ENCODE data around the gene QRICH2.

QRICH2 gene

DNA sequence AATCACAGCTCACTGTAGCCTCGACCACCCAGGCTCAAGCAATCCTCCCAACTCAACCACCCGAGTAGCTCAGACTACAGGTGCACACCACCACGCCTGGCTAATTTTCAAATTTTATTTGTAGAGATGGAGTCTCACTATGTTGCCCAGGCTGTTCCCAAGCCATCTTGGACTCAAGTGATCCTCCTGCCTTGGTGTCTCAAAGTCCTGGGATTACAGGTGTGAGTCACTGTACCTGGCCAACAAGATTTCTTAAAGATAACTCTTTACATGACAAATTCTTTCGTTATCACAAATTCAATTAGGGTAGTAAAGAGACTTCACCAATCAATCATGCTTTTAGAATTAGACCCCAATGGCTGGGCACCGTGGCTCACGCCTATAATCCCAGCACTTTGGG, 33.2 kb upstream of the QRICH2 start:
- no peak overlapping the region for H3K27ac ChIP-seq (ENCODE audit: insufficient read depth in 1 of 2, low read depth in 1 of 2, low read length in 2 of 2, poor library complexity in 1 of 2, severe bottlenecking in 2 of 2)
- 83% methylated on average over 1 of the region's 6 CpGs for WGBS (ENCODE audit: insufficient coverage)
- no peak for DNase-seq
- no peaks in the 10 kb centered on the region for H3K9me3 ChIP-seq (ENCODE audit: control extremely low read depth in 1 of 5, control insufficient read depth in 4 of 5, insufficient read depth in 2 of 5, low read depth in 1 of 5, low read length in 4 of 5)
- H3K27me3 ChIP-seq (replicated peaks in 2 of 5; ENCODE audit: control insufficient read depth in 4 of 5, insufficient read depth in 5 of 5, low read length in 4 of 5), result no peaks in the 10 kb centered on the region
- CTCF ChIA-PET, result no interaction called here
- H3K4me3 ChIP-seq (ENCODE audit: control insufficient read depth in 1 of 7, extremely low read depth in 1 of 7, insufficient read depth in 4 of 7, low read depth in 2 of 7, low read length in 6 of 7), result no peak overlapping the region
- POLR2A ChIA-PET, result interaction anchor here (0.6 kb wide), 1 partner anchor 231 kb away, joined by 3 read pairs; no protein-coding TSS in a partner anchor
- H3K4me1 ChIP-seq (ENCODE audit: control extremely low read depth in 1 of 4, control insufficient read depth in 4 of 4, insufficient read depth in 4 of 4, low read length in 3 of 4), result peaks cover 0 to 7% (median 2%) of the 10 kb centered on the region in 4 experiments
- H3K36me3 ChIP-seq (ENCODE audit: control insufficient read depth in 4 of 4, insufficient read depth in 4 of 4, low read length in 3 of 4), result peaks cover 0 to 32% (median 22%) of the 10 kb centered on the region in 4 experiments

DNA sequence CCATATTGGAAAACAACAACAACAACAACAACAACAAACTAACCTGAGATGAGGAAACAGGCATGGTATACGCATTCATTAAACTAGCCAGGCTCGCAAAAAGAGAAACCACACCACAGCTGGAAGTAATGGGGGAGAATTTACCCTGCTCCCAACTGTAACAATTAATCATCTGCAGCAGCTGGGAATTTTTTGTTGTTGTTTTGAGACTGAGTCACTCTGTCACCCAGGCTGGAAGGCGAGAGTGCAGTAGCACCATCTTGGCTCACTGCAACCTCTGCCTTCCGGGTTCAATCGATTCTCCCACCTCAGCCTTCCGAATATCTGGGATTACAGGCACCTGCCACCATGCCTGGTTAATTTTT, 29.3 kb upstream of the QRICH2 start:
- ChIA-PET CTCF (interaction anchor here (1.1 to 1.6 kb wide), 4 partner anchors 16 to 61 kb away, joined by 3 to 5 read pairs (median 4); no protein-coding TSS in a partner anchor), POLR2A (no interaction called here)

DNA sequence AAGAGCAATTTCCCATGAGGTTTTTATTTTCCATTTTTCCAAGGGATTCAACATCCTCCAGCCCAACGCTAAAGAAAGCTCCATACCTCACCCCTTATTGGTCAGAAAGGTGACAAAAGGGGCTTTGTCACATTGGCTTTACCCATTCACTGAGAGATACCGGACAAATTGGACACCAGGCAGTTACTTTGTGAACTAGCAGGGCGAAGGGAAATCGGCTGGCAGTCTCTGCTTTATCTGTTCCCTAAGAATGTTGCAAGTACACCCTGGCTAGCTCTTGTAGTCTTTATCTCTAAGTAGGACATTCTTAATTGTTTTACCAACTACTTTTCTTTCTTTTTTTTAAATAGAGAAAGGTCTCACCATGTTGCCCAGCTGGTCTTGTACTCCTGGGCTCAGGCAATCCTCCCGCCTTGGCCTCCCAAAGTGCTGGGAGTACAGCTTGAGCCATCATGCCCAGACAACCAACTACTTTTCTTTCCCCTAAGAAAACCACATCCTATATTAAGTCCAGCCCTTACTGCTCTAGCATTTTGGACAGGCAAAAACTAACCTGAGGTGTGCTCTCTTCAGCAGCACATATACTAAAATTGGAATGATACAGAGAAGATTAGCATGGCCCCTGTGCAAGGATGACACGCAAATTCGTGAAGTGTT, 28.8 kb upstream of the QRICH2 start:
- Histone ChIP-seq H3K27ac (ENCODE audit: insufficient read depth in 1 of 2, low read depth in 1 of 2, low read length in 2 of 2, poor library complexity in 1 of 2, severe bottlenecking in 2 of 2) (no peak overlapping the region), H3K27me3 (replicated peaks in 2 of 5; ENCODE audit: control insufficient read depth in 4 of 5, insufficient read depth in 5 of 5, low read length in 4 of 5) (no peaks in the 10 kb centered on the region), H3K9me3 (ENCODE audit: control extremely low read depth in 1 of 5, control insufficient read depth in 4 of 5, insufficient read depth in 2 of 5, low read depth in 1 of 5, low read length in 4 of 5) (no peaks in the 10 kb centered on the region), H3K36me3 (ENCODE audit: control insufficient read depth in 4 of 4, insufficient read depth in 4 of 4, low read length in 3 of 4) (peaks cover 3 to 16% (median 6%) of the 10 kb centered on the region in 4 experiments), H3K4me1 (ENCODE audit: control extremely low read depth in 1 of 4, control insufficient read depth in 4 of 4, insufficient read depth in 4 of 4, low read length in 3 of 4) (peaks cover 0 to 7% (median 2%) of the 10 kb centered on the region in 4 experiments), H3K4me3 (ENCODE audit: control insufficient read depth in 1 of 7, extremely low read depth in 1 of 7, insufficient read depth in 4 of 7, low read depth in 2 of 7, low read length in 6 of 7) (no peak overlapping the region)
- POLR2A ChIA-PET, result no interaction called here
- no peak for DNase-seq
- CTCF ChIA-PET, result interaction anchor here (1.1 to 1.6 kb wide), 2 partner anchors 15 to 39 kb away, joined by 3 read pairs; no protein-coding TSS in a partner anchor
- 100% methylated on average over 4 of the region's 7 CpGs for WGBS (ENCODE audit: insufficient coverage)

More for the DNA sequence above, 29.3 kb upstream of the QRICH2 start:
- Histone ChIP-seq H3K4me3 (ENCODE audit: control insufficient read depth in 1 of 7, extremely low read depth in 1 of 7, insufficient read depth in 4 of 7, low read depth in 2 of 7, low read length in 6 of 7) (no peak overlapping the region), H3K27ac (ENCODE audit: insufficient read depth in 1 of 2, low read depth in 1 of 2, low read length in 2 of 2, poor library complexity in 1 of 2, severe bottlenecking in 2 of 2) (no peak overlapping the region), H3K4me1 (ENCODE audit: control extremely low read depth in 1 of 4, control insufficient read depth in 4 of 4, insufficient read depth in 4 of 4, low read length in 3 of 4) (peaks cover 0 to 7% (median 2%) of the 10 kb centered on the region in 4 experiments), H3K36me3 (ENCODE audit: control insufficient read depth in 4 of 4, insufficient read depth in 4 of 4, low read length in 3 of 4) (peaks cover 0 to 14% (median 10%) of the 10 kb centered on the region in 4 experiments), H3K9me3 (ENCODE audit: control extremely low read depth in 1 of 5, control insufficient read depth in 4 of 5, insufficient read depth in 2 of 5, low read depth in 1 of 5, low read length in 4 of 5) (no peaks in the 10 kb centered on the region), H3K27me3 (replicated peaks in 2 of 5; ENCODE audit: control insufficient read depth in 4 of 5, insufficient read depth in 5 of 5, low read length in 4 of 5) (no peaks in the 10 kb centered on the region)
- DNase-seq, result no peak
- 100% methylated on average over 1 of the region's 6 CpGs for WGBS (ENCODE audit: insufficient coverage)

DNA sequence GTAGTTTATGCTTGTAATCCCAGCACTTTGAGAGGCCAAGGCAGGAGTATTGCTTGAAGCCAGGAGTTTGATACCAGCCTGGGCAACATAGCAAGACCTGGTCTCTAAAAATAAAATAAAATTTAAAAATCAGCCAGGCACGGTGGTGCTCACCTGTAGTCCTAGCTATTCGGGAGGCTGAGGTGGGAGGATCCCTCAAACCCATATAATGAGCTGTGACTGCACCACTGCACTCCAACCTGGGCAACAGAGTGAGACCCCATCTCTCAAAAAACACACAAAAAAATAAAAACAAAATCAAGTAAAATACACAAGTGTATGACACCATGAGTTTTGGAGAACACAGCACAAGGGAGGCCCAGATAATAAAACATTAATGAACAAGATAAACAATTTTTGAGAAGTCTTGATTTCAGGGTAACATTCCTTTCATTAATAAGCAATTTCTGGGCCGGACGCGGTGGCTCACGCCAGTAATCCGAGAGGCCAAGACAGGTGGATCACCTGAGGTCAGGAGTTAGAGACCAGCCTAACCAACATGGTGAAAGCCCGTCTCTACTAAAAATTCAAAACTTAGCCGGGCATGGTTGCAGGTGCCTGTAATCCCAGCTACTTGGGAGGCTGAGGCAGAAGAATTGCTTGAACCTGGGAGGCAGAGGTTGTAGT, 27.8 kb upstream of the QRICH2 start:
- ChIA-PET CTCF (interaction anchor here (0.7 to 1.0 kb wide), 3 partner anchors 9 to 75 kb away, joined by 3 read pairs; partner anchors contain the start of gene PRPSAP1), POLR2A (no interaction called here)
- no peaks in the 10 kb centered on the region for H3K9me3 ChIP-seq (ENCODE audit: control extremely low read depth in 1 of 5, control insufficient read depth in 4 of 5, insufficient read depth in 2 of 5, low read depth in 1 of 5, low read length in 4 of 5)
- no peak for DNase-seq
- H3K27ac ChIP-seq (ENCODE audit: insufficient read depth in 1 of 2, low read depth in 1 of 2, low read length in 2 of 2, poor library complexity in 1 of 2, severe bottlenecking in 2 of 2), result no peak overlapping the region
- peaks cover 3 to 12% (median 9%) of the 10 kb centered on the region in 4 experiments for H3K36me3 ChIP-seq (ENCODE audit: control insufficient read depth in 4 of 4, insufficient read depth in 4 of 4, low read length in 3 of 4)
- no peak overlapping the region for H3K4me3 ChIP-seq (ENCODE audit: control insufficient read depth in 1 of 7, extremely low read depth in 1 of 7, insufficient read depth in 4 of 7, low read depth in 2 of 7, low read length in 6 of 7)
- H3K27me3 ChIP-seq (replicated peaks in 2 of 5; ENCODE audit: control insufficient read depth in 4 of 5, insufficient read depth in 5 of 5, low read length in 4 of 5), result no peaks in the 10 kb centered on the region
- peaks cover 0 to 7% (median 2%) of the 10 kb centered on the region in 4 experiments for H3K4me1 ChIP-seq (ENCODE audit: control extremely low read depth in 1 of 4, control insufficient read depth in 4 of 4, insufficient read depth in 4 of 4, low read length in 3 of 4)
- WGBS (ENCODE audit: insufficient coverage), result 98% methylated on average over 9 of the region's 9 CpGs

DNA sequence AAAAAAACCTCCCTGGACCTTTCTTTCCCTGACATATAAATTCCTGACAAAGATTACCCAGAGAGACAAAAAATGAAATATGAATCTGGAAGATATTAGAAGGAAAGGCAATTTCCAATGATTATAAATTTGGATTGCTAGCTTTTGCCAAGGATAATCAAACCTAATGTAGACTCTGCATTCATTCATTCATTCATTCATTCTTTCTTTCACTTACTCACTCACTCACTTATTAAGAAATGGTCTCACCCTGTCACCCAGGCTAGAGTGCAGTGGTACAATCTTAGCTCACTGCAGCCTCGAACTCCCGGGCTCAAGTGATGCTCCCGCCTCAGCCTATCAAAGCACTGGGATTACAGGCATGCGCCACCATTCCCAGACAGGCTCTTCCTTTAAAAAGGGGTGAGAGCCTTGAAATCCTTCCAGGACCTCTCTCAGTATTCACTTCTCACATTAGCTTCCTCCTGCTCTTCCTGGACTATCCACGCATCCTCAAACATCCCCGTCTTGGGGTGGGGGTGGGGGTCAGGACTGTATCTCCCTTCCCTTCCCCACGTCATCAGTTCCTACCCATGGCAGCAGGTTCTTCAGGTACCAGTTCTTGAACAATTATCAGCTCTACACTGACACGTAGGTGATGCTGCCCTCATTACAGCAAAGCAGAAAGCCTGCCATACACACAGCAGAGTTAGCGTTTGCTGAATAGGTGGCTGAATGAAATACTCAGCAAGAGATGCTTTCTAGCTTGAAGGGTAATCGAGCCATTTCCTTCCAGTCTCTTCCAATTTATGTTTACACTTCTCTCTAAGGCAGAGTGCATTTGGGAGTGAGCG, 25.8 kb upstream of the QRICH2 start:
- no peak for DNase-seq
- H3K9me3 ChIP-seq (ENCODE audit: control extremely low read depth in 1 of 5, control insufficient read depth in 4 of 5, insufficient read depth in 2 of 5, low read depth in 1 of 5, low read length in 4 of 5), result no peaks in the 10 kb centered on the region
- no peak overlapping the region for H3K4me3 ChIP-seq (ENCODE audit: control insufficient read depth in 1 of 7, extremely low read depth in 1 of 7, insufficient read depth in 4 of 7, low read depth in 2 of 7, low read length in 6 of 7)
- no peaks in the 10 kb centered on the region for H3K27me3 ChIP-seq (replicated peaks in 2 of 5; ENCODE audit: control insufficient read depth in 4 of 5, insufficient read depth in 5 of 5, low read length in 4 of 5)
- ChIA-PET CTCF (interaction anchor here (2.5 kb wide), 1 partner anchor 63 kb away, joined by 8 read pairs; no protein-coding TSS in a partner anchor), POLR2A (no interaction called here)
- 89% methylated on average over 8 of the region's 11 CpGs for WGBS (ENCODE audit: insufficient coverage)
- no peak overlapping the region for H3K27ac ChIP-seq (ENCODE audit: insufficient read depth in 1 of 2, low read depth in 1 of 2, low read length in 2 of 2, poor library complexity in 1 of 2, severe bottlenecking in 2 of 2)
- H3K36me3 ChIP-seq (ENCODE audit: control insufficient read depth in 4 of 4, insufficient read depth in 4 of 4, low read length in 3 of 4), result peaks cover 8 to 21% (median 18%) of the 10 kb centered on the region in 4 experiments
- peaks cover 0 to 7% (median 2%) of the 10 kb centered on the region in 4 experiments for H3K4me1 ChIP-seq (ENCODE audit: control extremely low read depth in 1 of 4, control insufficient read depth in 4 of 4, insufficient read depth in 4 of 4, low read length in 3 of 4)

DNA sequence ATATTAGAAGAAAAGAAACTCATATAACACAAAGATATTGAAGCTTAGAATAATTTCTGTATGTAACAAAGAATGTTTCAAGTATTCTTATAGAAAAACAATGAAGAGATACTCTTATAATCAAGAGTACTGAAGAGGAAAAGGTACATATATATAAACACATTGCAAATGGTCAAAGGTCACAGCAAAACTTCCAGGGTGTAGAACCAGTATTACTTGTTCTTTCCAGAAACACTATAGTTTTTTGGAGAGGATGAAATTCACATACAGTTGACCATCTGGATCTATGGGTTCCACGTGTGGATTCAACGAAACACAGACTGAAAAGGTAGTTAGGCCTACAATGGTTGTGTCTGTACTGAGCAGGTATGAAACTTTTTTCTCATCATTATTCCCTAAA, 23.0 kb upstream of the QRICH2 start:
- WGBS (ENCODE audit: insufficient coverage), result no CpG with 5 or more reads among the region's 2 CpGs
- POLR2A ChIA-PET, result no interaction called here

More for the DNA sequence above, 23.0 kb upstream of the QRICH2 start:
- H3K27ac ChIP-seq (ENCODE audit: insufficient read depth in 1 of 2, low read depth in 1 of 2, low read length in 2 of 2, poor library complexity in 1 of 2, severe bottlenecking in 2 of 2), result no peak overlapping the region
- H3K9me3 ChIP-seq (ENCODE audit: control extremely low read depth in 1 of 5, control insufficient read depth in 4 of 5, insufficient read depth in 2 of 5, low read depth in 1 of 5, low read length in 4 of 5), result no peaks in the 10 kb centered on the region
- no peak overlapping the region for H3K4me3 ChIP-seq (ENCODE audit: control insufficient read depth in 1 of 7, extremely low read depth in 1 of 7, insufficient read depth in 4 of 7, low read depth in 2 of 7, low read length in 6 of 7)
- CTCF ChIA-PET, result interaction anchor here (1.0 to 1.3 kb wide), 2 partner anchors 28 to 62 kb away, joined by 3 read pairs; no protein-coding TSS in a partner anchor
- H3K36me3 ChIP-seq (ENCODE audit: control insufficient read depth in 4 of 4, insufficient read depth in 4 of 4, low read length in 3 of 4), result peaks cover 8 to 29% (median 25%) of the 10 kb centered on the region in 4 experiments
- peaks cover 0 to 3% (median under 1%) of the 10 kb centered on the region in 4 experiments for H3K4me1 ChIP-seq (ENCODE audit: control extremely low read depth in 1 of 4, control insufficient read depth in 4 of 4, insufficient read depth in 4 of 4, low read length in 3 of 4)
- no peaks in the 10 kb centered on the region for H3K27me3 ChIP-seq (replicated peaks in 2 of 5; ENCODE audit: control insufficient read depth in 4 of 5, insufficient read depth in 5 of 5, low read length in 4 of 5)
- no peak for DNase-seq
